ENCODE measurements around the gene GFAP. TPM values are rescaled to one million over a fixed set of nuclear protein-coding genes. Genes with fewer than 3 reads are reported as not detected.

The GFAP gene
- total RNA-seq, 1 experiment from 2014 or later: not detected

- no peak overlapping the region for H3K4me3 Mint-ChIP-seq (ENCODE audit: low read depth, unreplicated experiment)
- CTCF ChIA-PET: interaction anchor here (2.6 to 7.5 kb wide), 2 partner anchors 84 to 88 kb away, joined by 15 to 65 read pairs; no protein-coding TSS in a partner anchor
- H3K27ac Mint-ChIP-seq (ENCODE audit: unreplicated experiment): no peak overlapping the region
- peaks cover 64% of the 10 kb centered on the region for H3K36me3 Mint-ChIP-seq (ENCODE audit: insufficient read depth, unreplicated experiment)
- TF ChIP-seq CTCF (IDR thresholded peaks at IDR 0.05; ENCODE audit: unreplicated experiment): no peak
- intact Hi-C loops (cut with micrococcal nuclease; ENCODE audit: unreplicated experiment): no loop called here
- no peaks in the 10 kb centered on the region for H3K9me3 Mint-ChIP-seq (ENCODE audit: low read depth, unreplicated experiment)
- BruUV-seq (replicated peaks): no TSS peak
- no peaks in the 10 kb centered on the region for H3K27me3 Mint-ChIP-seq (ENCODE audit: unreplicated experiment)
- H3K4me1 Mint-ChIP-seq (ENCODE audit: low read depth, unreplicated experiment): no peaks in the 10 kb centered on the region
- no peak for DNase-seq
These were observed 52.0 kb downstream of the GFAP start for GRCh38 chr17:44863061-44863918.

GRCh38 chr17:44862278-44862914 lies 52.9 kb downstream of the GFAP start:
- H3K4me3 Mint-ChIP-seq (ENCODE audit: low read depth, unreplicated experiment): no peak overlapping the region
- CTCF ChIA-PET: interaction anchor here (0.6 to 7.5 kb wide), 4 partner anchors 29 to 570 kb away, joined by 3 to 65 read pairs (median 6); no protein-coding TSS in a partner anchor
- H3K9me3 Mint-ChIP-seq (ENCODE audit: low read depth, unreplicated experiment): no peaks in the 10 kb centered on the region
- H3K36me3 Mint-ChIP-seq (ENCODE audit: insufficient read depth, unreplicated experiment): peaks cover 66% of the 10 kb centered on the region
- no peak for TF ChIP-seq CTCF (IDR thresholded peaks at IDR 0.05; ENCODE audit: unreplicated experiment)
- no TSS peak for BruUV-seq (replicated peaks)
- intact Hi-C loops (cut with micrococcal nuclease; ENCODE audit: unreplicated experiment): no loop called here
- no peak for DNase-seq
- H3K4me1 Mint-ChIP-seq (ENCODE audit: low read depth, unreplicated experiment): no peaks in the 10 kb centered on the region
- H3K27ac Mint-ChIP-seq (ENCODE audit: unreplicated experiment): no peak overlapping the region
- no peaks in the 10 kb centered on the region for H3K27me3 Mint-ChIP-seq (ENCODE audit: unreplicated experiment)

- intact Hi-C loops (cut with micrococcal nuclease; ENCODE audit: unreplicated experiment): no loop called here
- Mint-ChIP-seq H3K27ac (ENCODE audit: unreplicated experiment) (no peak overlapping the region), H3K4me1 (ENCODE audit: low read depth, unreplicated experiment) (no peaks in the 10 kb centered on the region), H3K9me3 (ENCODE audit: low read depth, unreplicated experiment) (no peaks in the 10 kb centered on the region), H3K36me3 (ENCODE audit: insufficient read depth, unreplicated experiment) (peaks cover 82% of the 10 kb centered on the region), H3K27me3 (ENCODE audit: unreplicated experiment) (no peaks in the 10 kb centered on the region), H3K4me3 (ENCODE audit: low read depth, unreplicated experiment) (no peak overlapping the region)
- no peak for TF ChIP-seq CTCF (IDR thresholded peaks at IDR 0.05; ENCODE audit: unreplicated experiment)
- BruUV-seq (replicated peaks): no TSS peak
- no peak for DNase-seq
- CTCF ChIA-PET: interaction anchor here (0.6 to 1.9 kb wide), 2 partner anchors 36 to 82 kb away, joined by 3 to 4 read pairs; no protein-coding TSS in a partner anchor
These were observed 55.6 kb downstream of the GFAP start for GRCh38 chr17:44859701-44860100.

GRCh38 chr17:44854192-44854591 lies 61.1 kb downstream of the GFAP start:
- no TSS peak for BruUV-seq (replicated peaks)

More at GRCh38 chr17:44854192-44854591, 61.1 kb downstream of the GFAP start:
- intact Hi-C loops (cut with micrococcal nuclease; ENCODE audit: unreplicated experiment): no loop called here
- Mint-ChIP-seq H3K27ac (ENCODE audit: unreplicated experiment) (no peak overlapping the region), H3K9me3 (ENCODE audit: low read depth, unreplicated experiment) (no peaks in the 10 kb centered on the region), H3K4me1 (ENCODE audit: low read depth, unreplicated experiment) (no peaks in the 10 kb centered on the region), H3K27me3 (ENCODE audit: unreplicated experiment) (no peaks in the 10 kb centered on the region), H3K4me3 (ENCODE audit: low read depth, unreplicated experiment) (no peak overlapping the region), H3K36me3 (ENCODE audit: insufficient read depth, unreplicated experiment) (peaks cover 85% of the 10 kb centered on the region)
- no peak for DNase-seq
- CTCF ChIA-PET: interaction anchor here (1.2 kb wide), 1 partner anchor 9 kb away, joined by 8 read pairs; no protein-coding TSS in a partner anchor
- no peak for TF ChIP-seq CTCF (IDR thresholded peaks at IDR 0.05; ENCODE audit: unreplicated experiment)

Small RNA genes lying within 50 kb of the gene (microRNA-seq; reads per million reads assigned to microRNA genes)
- 8.8 reads per million, percentile 29 among the genes with 10 or more reads in this experiment for gene MIR6783

Other genes with a start within 250 kb of the GFAP start
- 48.0 and 48.4 TPM in 2 replicates for gene CCDC43, start 225.7 kb downstream of the GFAP start, total RNA-seq (2022)
- gene DBF4B, start 206.8 kb downstream of the GFAP start, total RNA-seq (2022): 44.8 and 47.4 TPM in 2 replicates
- 0.57 and 1.2 TPM in 2 replicates for gene ADAM11, start 156.5 kb downstream of the GFAP start, total RNA-seq (2022)
- gene GJC1, start 85.2 kb downstream of the GFAP start, total RNA-seq (2022): 75.9 and 114 TPM in 2 replicates
- not detected in 2 replicates for gene HIGD1B, start 67.6 kb downstream of the GFAP start, total RNA-seq (2022)
- gene EFTUD2, start 16.1 kb downstream of the GFAP start, total RNA-seq (2022): 197 and 202 TPM in 2 replicates
- gene KIF18B, start 32.3 kb upstream of the GFAP start, total RNA-seq (2022): 72.8 and 84.6 TPM in 2 replicates
- 1.3 and 1.5 TPM in 2 replicates for gene C1QL1, start 52.8 kb upstream of the GFAP start, total RNA-seq (2022)
- 20.5 and 21.7 TPM in 2 replicates for gene DCAKD, start 136.1 kb upstream of the GFAP start, total RNA-seq (2022)
- 185 and 216 TPM in 2 replicates for gene NMT1, start 145.8 kb upstream of the GFAP start, total RNA-seq (2022)
- gene PLCD3, start 217.0 kb upstream of the GFAP start, total RNA-seq (2022): 34.4 and 64.3 TPM in 2 replicates
- gene ACBD4, start 220.2 kb upstream of the GFAP start, total RNA-seq (2022): 21.8 and 23.2 TPM in 2 replicates
- gene HEXIM1, start 233.0 kb upstream of the GFAP start, total RNA-seq (2022): 57.2 and 64.7 TPM in 2 replicates
- 16.3 and 17.1 TPM in 2 replicates for gene HEXIM2, start 246.4 kb upstream of the GFAP start, total RNA-seq (2022)